ENCODE data around the gene SLC19A2. TPM values are rescaled to one million over a fixed set of nuclear protein-coding genes. Genes with fewer than 3 reads are reported as not detected.

SLC19A2 gene
- total and polyA plus RNA-seq, 3 donors from 2014 or later, result 14.6 to 26.5 (median 22.5) TPM

DNA sequence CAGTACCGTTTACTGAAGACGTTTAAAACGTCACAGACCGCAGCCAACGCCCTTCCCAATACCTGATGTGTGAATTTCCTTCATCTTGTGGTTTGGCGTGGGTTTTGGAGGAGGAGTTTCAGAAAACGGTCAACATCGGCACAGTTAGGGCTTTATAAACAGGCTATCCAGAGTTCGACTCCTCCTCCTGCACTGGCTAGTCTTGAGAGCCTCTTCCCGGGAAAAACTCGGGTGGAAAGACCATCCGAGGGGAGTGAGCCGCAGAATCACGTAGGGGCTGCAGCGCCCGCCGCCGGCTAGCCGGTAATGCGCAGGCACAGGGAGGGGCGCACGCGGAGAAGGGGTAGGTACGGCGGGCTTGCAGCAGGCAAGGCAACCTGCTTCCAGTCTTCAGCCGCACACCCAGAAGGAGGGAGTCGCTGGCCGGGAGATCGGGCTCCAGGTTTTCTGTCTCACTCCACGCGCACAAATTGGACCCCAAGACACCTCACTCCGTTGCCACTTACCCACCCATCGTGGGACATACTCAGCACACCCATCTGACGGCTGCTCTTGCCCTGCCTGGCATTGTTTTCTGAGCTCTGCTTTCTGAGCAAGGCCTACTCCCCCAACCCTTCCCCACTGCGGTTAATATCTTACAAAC is 25.4 kb downstream of the SLC19A2 start:
- peak overlapping the region; percentile 37 to 40 for H3K4me3 ChIP-seq
- intact Hi-C loops (cut with DNase I; ENCODE audit: low total_unique reads), result no loop called here
- no peaks in the 10 kb centered on the region for H3K36me3 ChIP-seq (ENCODE audit: low read depth, missing control alignments)
- TF ChIP-seq, protein P1, sequence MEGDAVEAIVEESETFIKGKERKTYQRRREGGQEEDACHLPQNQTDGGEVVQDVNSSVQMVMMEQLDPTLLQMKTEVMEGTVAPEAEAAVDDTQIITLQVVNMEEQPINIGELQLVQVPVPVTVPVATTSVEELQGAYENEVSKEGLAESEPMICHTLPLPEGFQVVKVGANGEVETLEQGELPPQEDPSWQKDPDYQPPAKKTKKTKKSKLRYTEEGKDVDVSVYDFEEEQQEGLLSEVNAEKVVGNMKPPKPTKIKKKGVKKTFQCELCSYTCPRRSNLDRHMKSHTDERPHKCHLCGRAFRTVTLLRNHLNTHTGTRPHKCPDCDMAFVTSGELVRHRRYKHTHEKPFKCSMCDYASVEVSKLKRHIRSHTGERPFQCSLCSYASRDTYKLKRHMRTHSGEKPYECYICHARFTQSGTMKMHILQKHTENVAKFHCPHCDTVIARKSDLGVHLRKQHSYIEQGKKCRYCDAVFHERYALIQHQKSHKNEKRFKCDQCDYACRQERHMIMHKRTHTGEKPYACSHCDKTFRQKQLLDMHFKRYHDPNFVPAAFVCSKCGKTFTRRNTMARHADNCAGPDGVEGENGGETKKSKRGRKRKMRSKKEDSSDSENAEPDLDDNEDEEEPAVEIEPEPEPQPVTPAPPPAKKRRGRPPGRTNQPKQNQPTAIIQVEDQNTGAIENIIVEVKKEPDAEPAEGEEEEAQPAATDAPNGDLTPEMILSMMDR (IDR thresholded peaks at IDR 0.05), result no peak
- no peak for TF ChIP-seq POLR2A (IDR thresholded peaks at IDR 0.05)
- DNase-seq, result peak; percentile 25
- no peaks in the 10 kb centered on the region for H3K27me3 ChIP-seq
- no peaks in the 10 kb centered on the region for H3K9me3 ChIP-seq
- H3K4me1 ChIP-seq, result no peaks in the 10 kb centered on the region
- no peak overlapping the region for H3K27ac ChIP-seq
- WGBS, 2 donors, result 6 to 14% methylated on average over 17 to 35 of the region's 35 CpGs

DNA sequence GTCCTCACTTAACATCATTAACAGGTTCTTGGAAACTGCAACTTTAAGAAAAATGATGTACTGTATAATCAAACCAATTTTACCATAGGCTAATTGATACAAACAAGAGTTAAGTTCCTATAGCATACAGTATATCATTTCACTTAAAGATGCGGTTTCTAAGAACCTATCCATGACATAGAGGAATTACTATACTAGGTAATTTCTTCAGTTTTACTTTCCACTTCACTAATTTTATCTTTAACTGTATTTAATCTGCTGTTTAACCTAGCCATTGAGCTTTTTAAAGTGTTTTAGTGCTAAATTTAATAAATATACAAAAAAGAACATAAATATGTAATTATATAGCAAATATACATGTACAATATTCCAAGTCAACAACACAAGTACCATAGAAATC is 28.3 kb downstream of the SLC19A2 start:
- DNase-seq, result no peak
- H3K9me3 ChIP-seq, result no peaks in the 10 kb centered on the region
- no peaks in the 10 kb centered on the region for H3K4me1 ChIP-seq
- no peaks in the 10 kb centered on the region for H3K36me3 ChIP-seq (ENCODE audit: low read depth, missing control alignments)
- H3K27ac ChIP-seq, result no peak overlapping the region
- no peak overlapping the region for H3K4me3 ChIP-seq
- no peaks in the 10 kb centered on the region for H3K27me3 ChIP-seq
- 98 to 100% methylated on average over 1 of the region's 1 CpG for WGBS, 2 donors
- TF ChIP-seq, protein P1 (IDR thresholded peaks at IDR 0.05), result no peak
- TF ChIP-seq POLR2A (IDR thresholded peaks at IDR 0.05), result no peak
- intact Hi-C loops (cut with DNase I; ENCODE audit: low total_unique reads), result no loop called here

DNA sequence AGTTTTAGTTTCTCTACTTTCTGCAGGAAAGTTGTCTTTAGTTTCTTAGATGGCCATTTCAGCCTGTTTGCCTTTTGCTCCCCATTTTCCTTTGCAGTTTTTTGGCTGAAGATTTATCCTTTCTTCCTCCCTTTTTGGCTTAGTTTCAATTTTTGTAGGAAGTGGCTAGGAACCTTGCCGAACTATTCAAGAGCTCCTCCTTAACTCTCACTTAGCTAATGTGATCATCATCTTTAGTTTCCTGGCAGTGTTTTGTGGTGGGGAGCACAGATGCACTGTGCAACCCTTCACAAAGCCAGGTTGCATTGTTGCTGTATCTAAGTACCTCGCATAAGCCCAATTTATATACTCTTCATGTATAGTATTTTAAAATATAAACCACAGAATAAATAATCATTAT is 29.7 kb downstream of the SLC19A2 start:
- intact Hi-C loops (cut with DNase I; ENCODE audit: low total_unique reads), result no loop called here
- Histone ChIP-seq H3K4me1 (no peaks in the 10 kb centered on the region), H3K36me3 (ENCODE audit: low read depth, missing control alignments) (no peaks in the 10 kb centered on the region), H3K27ac (no peak overlapping the region), H3K9me3 (no peaks in the 10 kb centered on the region), H3K4me3 (no peak overlapping the region), H3K27me3 (no peaks in the 10 kb centered on the region)
- WGBS, 2 donors, result 68 to 74% methylated on average over 2 of the region's 2 CpGs
- TF ChIP-seq, protein P1 (IDR thresholded peaks at IDR 0.05), result no peak
- no peak for TF ChIP-seq POLR2A (IDR thresholded peaks at IDR 0.05)
- no peak for DNase-seq

DNA sequence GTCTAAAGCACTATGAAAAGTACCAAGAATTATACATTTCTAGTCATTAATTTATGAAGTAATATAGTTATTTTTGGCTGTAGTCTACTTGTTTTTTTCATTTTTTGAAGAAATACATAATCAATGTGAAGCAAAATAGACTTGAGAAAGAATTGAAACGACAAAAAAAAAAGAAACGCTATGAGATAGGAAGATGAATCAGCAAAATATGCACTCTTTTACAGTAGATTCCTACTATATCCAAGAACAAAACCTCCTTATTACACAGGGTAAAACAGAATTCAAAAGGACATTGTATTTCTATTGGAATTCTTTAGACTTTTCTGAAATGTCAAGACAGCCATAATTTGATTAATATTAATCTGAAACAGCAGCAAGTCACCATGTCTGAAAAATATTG is 32.8 kb downstream of the SLC19A2 start:
- H3K36me3 ChIP-seq (ENCODE audit: low read depth, missing control alignments), result no peaks in the 10 kb centered on the region
- H3K27ac ChIP-seq, result no peak overlapping the region
- H3K27me3 ChIP-seq, result no peaks in the 10 kb centered on the region
- TF ChIP-seq, protein P1 (IDR thresholded peaks at IDR 0.05), result no peak
- no peak for TF ChIP-seq POLR2A (IDR thresholded peaks at IDR 0.05)
- no peak overlapping the region for H3K4me3 ChIP-seq
- intact Hi-C loops (cut with DNase I; ENCODE audit: low total_unique reads), result no loop called here
- 88 to 92% methylated on average over 2 of the region's 2 CpGs for WGBS, 2 donors
- no peaks in the 10 kb centered on the region for H3K4me1 ChIP-seq
- no peaks in the 10 kb centered on the region for H3K9me3 ChIP-seq
- DNase-seq, result no peak

DNA sequence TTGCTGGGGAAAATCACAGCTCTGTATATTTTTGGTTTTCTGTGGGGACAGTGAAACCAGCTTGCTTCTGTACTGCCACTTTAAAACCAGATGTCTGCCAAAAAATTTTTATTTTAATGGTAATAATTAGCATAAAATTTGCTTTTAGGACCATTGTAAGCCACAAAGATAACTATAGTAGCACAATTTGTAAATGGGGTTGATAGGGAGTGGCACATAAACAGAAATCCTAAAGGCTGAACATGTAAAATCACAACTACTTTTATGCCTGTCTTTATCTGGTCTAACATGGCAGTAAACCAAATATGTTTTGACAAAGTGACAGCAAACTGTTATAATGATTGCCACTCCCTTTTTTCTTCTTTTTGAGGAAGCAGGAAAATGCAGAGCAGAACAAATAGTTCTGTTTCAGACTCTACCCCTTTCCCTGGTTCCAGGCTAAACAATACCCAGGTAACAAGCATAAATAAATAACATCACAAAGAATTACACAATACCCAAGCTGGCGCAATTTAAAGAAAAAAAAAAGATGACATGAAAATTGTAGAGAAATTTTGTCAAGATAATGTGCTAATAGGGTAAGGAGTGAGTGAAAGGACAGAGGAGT is 34.4 kb downstream of the SLC19A2 start:
- TF ChIP-seq, protein P1 (IDR thresholded peaks at IDR 0.05), result no peak
- no peak for TF ChIP-seq POLR2A (IDR thresholded peaks at IDR 0.05)

More for the DNA sequence above, 34.4 kb downstream of the SLC19A2 start:
- Histone ChIP-seq H3K36me3 (ENCODE audit: low read depth, missing control alignments) (no peaks in the 10 kb centered on the region), H3K9me3 (no peaks in the 10 kb centered on the region), H3K4me1 (no peaks in the 10 kb centered on the region), H3K27ac (no peak overlapping the region), H3K27me3 (no peaks in the 10 kb centered on the region), H3K4me3 (no peak overlapping the region)
- intact Hi-C loops (cut with DNase I; ENCODE audit: low total_unique reads), result no loop called here
- no peak for DNase-seq
- WGBS, 2 donors, result 79 to 85% methylated on average over 1 of the region's 1 CpG
